GM21717 (cell line): ENCODE data around the gene CELA1.
"Not testable (repeated sequence)": the region's sequence is repeated elsewhere in the genome, so short reads cannot be mapped to it uniquely, and the experiment has no call there.

ENCODE experiments used
- ATAC-seq: cut with Tn5 transposase; IDR thresholded peaks from one replicate; pipeline ENCODE4 v1.9.1; 2021; ENCODE audit warnings: mild to moderate bottlenecking, moderate library complexity; ENCODE audit not compliant: unreplicated experiment

Gene CELA1

GRCh38 chr12:51349026-51349425, 2.5 kb upstream of the CELA1 start:
- ATAC-seq = no peak

DNA sequence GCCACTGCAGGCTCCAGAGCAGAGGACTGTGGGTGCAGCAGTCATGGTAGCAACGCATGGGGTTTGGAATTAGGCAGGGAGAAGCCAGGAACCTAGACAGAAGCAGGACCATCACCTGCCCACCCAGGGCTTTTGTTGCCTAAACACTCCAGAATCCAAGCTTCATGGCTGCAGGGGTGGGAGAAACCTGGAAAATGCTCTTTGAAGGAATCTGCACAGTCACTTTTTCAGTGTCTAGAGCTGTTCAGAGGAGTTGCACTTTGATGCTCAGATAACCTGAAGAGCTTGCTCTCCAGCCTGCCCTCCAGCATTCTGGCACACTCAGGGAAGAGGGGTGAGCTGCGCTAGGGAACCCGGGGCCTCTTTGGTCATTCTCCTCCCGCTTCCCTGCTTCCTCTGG, 1.6 kb upstream of the CELA1 start:
- ATAC-seq = no peak

DNA sequence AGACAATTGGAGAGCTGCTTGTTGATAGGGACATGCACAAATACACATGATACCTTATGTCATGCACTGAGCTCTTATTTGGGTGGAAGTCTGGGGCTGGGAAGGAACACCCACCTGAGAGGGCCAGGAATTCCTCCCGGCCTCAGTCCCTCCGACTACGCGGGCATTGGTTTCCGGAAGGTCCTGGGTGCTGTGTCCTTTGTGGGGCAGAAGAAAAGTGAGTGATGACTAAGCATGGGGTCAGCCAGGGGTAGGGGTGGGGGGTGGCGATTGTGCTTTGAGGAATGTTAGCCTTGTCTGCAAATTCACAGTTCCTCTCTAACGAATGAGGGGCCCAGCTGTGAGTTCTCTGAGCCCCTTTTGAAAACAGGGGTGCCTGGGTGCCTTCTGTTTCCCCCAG, 798 bp downstream of the CELA1 start:
- ATAC-seq = no peak

DNA sequence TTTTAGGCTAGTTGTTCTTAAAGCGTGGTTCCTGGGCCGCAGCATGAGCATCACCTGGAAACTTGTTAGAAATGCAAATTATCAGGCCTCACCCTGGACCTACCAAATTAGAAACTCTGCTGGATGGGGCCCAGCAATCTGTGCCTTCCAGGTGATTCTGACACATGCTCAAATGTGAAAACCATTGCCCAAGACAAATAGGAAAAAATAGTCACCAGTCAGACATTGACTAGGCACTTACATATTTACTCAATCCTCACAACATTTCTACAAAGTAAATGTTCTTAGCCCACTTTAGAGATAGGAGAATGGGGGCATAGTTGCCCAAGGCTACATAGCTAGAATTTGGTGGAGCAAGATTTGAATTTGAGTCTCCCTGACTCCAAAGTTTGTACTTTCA, 3.3 kb downstream of the CELA1 start:
- ATAC-seq = no peak

DNA sequence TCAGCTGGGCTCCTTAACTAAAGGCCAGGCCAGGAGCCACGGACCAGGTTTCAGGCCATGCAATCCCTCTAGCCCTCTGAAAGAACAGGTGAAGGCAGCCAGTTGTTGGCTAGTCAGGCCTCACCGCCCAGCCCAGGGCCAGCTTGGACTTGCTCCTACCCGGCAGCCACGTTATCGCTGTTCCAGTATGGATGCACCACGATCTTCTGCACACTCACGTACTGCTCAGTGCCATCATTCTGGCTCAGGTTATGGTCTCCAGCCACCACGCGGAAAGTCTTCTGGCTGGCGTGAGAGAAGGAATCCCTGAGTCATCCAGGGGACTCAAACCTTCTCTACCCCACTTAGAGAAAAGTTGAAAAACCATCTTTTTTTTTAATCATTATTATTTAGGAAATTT, 4.1 kb downstream of the CELA1 start:
- ATAC-seq = no peak

- ATAC-seq = no peak
Measured at GRCh38 chr12:51341251-51342007, 5.0 kb downstream of the CELA1 start.

DNA sequence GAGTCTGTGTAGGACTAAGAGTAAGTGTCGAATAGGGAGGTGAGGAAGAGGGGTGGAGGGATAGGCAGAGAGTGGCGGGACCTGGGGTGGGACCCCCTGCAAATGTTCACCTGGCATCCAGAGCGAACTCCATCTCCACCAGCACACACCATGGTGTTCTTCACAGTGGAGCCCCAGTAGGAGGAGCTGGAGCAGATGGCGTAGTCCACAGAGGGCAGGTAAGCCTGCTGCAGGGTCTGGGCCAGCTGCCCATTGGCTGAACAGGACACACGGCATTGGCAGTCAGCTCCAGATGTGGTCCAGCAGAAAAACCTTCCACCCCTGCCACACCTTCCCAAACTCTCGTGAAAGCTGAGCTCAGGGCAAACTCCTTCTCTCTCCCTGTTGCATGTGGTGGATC, 6.7 kb downstream of the CELA1 start:
- no peak for ATAC-seq

DNA sequence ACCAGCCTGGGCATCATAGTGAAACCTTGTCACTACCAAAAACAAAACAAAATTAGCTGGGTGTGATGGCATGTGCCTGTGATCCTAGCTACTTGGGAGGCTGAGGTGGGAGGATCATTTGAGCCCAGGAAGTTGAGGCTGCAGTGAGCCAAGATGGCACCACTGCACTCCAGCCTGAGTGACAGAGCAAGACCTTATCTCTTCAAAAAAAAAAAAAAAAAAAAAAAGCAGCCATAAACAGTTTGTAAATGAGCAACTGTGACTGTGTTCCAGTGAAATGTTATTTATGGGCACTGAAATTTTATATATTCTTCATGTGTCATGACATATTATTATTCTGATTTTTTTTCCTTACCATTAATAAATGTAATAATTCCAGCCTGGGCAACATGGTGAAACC, 9.1 kb downstream of the CELA1 start:
- not testable (repeated sequence) for ATAC-seq

- no peak for ATAC-seq
Measured at GRCh38 chr12:51335931-51336330, 10.5 kb downstream of the CELA1 start.

DNA sequence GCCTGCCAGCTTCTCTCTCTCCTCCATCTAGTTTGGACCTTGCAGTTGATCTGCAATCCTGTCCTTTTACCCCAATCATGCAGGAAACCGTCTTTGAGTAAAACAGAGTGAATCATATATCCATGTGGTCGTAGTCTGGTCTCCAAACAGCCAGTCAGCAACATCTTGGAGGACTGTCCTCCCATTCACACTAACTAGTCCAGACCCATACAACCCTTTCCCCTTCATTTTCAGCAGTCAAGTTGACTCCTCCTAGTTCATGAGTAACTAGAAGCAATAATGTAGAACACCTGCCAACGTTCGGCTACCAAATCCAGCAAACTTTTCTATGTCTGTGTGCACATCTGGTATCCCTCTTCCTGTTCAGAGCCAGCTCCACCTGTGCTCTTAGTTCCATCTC, 11.7 kb downstream of the CELA1 start:
- ATAC-seq = no peak

DNA sequence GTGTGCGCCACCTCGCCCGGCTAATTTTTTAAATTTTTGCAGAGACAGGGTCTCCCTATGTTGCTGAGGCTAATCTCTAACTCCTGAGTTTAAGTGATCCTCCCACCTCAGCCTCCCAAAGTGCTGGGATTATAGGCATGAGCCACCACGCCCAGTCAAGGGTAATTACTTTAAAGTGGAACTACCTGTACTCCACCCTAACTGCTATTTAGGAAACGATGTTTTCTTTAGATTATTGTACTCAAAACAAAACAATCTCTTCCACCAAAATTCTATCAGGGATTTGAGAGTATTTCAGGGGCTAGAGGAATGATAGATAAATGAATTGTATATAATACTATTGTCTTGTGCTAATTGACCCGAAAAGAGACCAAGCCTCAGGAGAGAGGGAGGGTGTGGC, 12.9 kb downstream of the CELA1 start:
- no peak for ATAC-seq

GRCh38 chr12:51330186-51330585, 16.3 kb downstream of the CELA1 start:
- no peak for ATAC-seq

GRCh38 chr12:51329742-51330141, 16.7 kb downstream of the CELA1 start:
- ATAC-seq = no peak

DNA sequence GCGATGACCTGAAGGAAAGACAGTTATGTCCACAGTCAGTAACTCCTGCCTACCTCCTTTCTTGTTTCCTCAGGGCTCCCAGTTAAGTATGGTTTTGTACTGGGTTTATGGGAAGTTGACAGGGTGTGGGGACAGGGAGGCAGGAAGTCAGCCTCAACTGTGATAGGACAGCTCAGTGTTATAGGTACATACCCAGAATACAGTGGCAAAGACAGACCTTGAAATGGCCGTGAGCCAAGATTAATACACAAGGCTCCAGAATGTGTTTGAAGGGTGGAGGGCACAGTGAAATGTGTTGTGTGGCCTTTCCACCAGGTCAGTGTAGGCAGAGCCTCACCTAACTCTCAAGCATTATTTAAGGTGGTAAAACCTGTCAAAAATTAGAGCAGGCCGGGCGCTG, 17.9 kb downstream of the CELA1 start:
- ATAC-seq = no peak

GRCh38 chr12:51326698-51327439, 19.6 kb downstream of the CELA1 start:
- peak; percentile 43 for ATAC-seq

- ATAC-seq = no peak
Measured at GRCh38 chr12:51324953-51325352, 21.5 kb downstream of the CELA1 start.

- peak; percentile 47 for ATAC-seq
Measured at GRCh38 chr12:51323966-51324895, 22.2 kb downstream of the CELA1 start, which contains the start of gene BIN2. Gene BIN2 (minus strand): TSS chr12:51324174. CDS start chr12:51324102, 72 bp downstream.

- peak; percentile 8 for ATAC-seq
Measured at GRCh38 chr12:51323317-51323960, 23.0 kb downstream of the CELA1 start.

- no peak for ATAC-seq
Measured at GRCh38 chr12:51322452-51322851, 24.0 kb downstream of the CELA1 start.

DNA sequence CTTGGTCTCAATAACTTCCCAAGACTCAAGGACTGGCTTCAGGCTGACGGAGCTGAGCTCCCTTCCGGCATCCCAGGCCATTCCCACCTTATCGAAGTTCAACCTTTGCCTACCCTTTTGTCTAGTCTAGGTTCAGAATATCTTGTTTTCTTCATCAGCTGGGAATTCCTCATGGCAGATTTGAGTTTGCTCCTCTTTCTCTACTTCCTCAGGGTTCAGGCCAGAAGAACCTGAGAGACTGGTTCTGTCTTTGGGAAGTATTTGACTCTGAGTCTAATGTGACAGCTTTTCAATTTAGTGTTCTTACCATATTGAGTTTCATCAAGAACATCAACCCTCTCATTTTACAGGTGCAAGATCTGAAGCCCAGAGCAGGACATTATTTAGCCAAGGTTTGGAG, 24.6 kb downstream of the CELA1 start:
- ATAC-seq = no peak
